ENCODE results near the gene TNS3.

The TNS3 gene

GRCh38 chr7:47370461-47371042 is 211.4 kb downstream of the TNS3 start:
- Histone ChIP-seq H3K4me2 (ENCODE audit: low read length) (no peak overlapping the region), H3K36me3 (ENCODE audit: control insufficient read depth, low read length) (no peaks in the 10 kb centered on the region), H3K4me1 (ENCODE audit: control insufficient read depth, low read length) (no peaks in the 10 kb centered on the region), H3K27ac (ENCODE audit: low read depth, low read length) (no peak overlapping the region), H3F3A (ENCODE audit: control insufficient read depth, insufficient read depth) (no peaks in the 10 kb centered on the region), H3K27me3 (ENCODE audit: control insufficient read depth, low read length) (no peaks in the 10 kb centered on the region), H4K20me1 (ENCODE audit: control insufficient read depth, insufficient read depth, low read depth, low read length) (no peaks in the 10 kb centered on the region), H3K4me3 (ENCODE audit: low read length) (no peak overlapping the region), H3K9me3 (ENCODE audit: control insufficient read depth, insufficient read depth, low read length) (no peaks in the 10 kb centered on the region), H3K79me2 (ENCODE audit: control insufficient read depth, low read length) (no peaks in the 10 kb centered on the region), H3K9me2 (replicated peaks; ENCODE audit: control insufficient read depth, low read length) (no peaks in the 10 kb centered on the region)
- TF ChIP-seq CTCF (IDR thresholded peaks at IDR 0.05; ENCODE audit: low read depth, low read length, poor library complexity, severe bottlenecking) (no peak), EZH2phosphoT487 (IDR thresholded peaks at IDR 0.05; ENCODE audit: borderline replicate concordance, low read length) (no peak)

- H3K36me3 ChIP-seq (ENCODE audit: control insufficient read depth, low read length), result no peaks in the 10 kb centered on the region
- no peaks in the 10 kb centered on the region for H3K4me1 ChIP-seq (ENCODE audit: control insufficient read depth, low read length)
- no peaks in the 10 kb centered on the region for H3K9me3 ChIP-seq (ENCODE audit: control insufficient read depth, insufficient read depth, low read length)
- H3K4me2 ChIP-seq (ENCODE audit: low read length), result no peak overlapping the region
- no peaks in the 10 kb centered on the region for H3K9me2 ChIP-seq (replicated peaks; ENCODE audit: control insufficient read depth, low read length)
- TF ChIP-seq CTCF (IDR thresholded peaks at IDR 0.05; ENCODE audit: low read depth, low read length, poor library complexity, severe bottlenecking), result no peak
- TF ChIP-seq EZH2phosphoT487 (IDR thresholded peaks at IDR 0.05; ENCODE audit: borderline replicate concordance, low read length), result no peak
- H3K4me3 ChIP-seq (ENCODE audit: low read length), result no peak overlapping the region
- H3K79me2 ChIP-seq (ENCODE audit: control insufficient read depth, low read length), result no peaks in the 10 kb centered on the region
- H3F3A ChIP-seq (ENCODE audit: control insufficient read depth, insufficient read depth), result no peaks in the 10 kb centered on the region
- no peak overlapping the region for H3K27ac ChIP-seq (ENCODE audit: low read depth, low read length)
- no peaks in the 10 kb centered on the region for H4K20me1 ChIP-seq (ENCODE audit: control insufficient read depth, insufficient read depth, low read depth, low read length)
- no peaks in the 10 kb centered on the region for H3K27me3 ChIP-seq (ENCODE audit: control insufficient read depth, low read length)
Observed at GRCh38 chr7:47369736-47370135, 212.2 kb downstream of the TNS3 start.

GRCh38 chr7:47368190-47368812 is 213.6 kb downstream of the TNS3 start:
- Histone ChIP-seq H3K9me2 (replicated peaks; ENCODE audit: control insufficient read depth, low read length) (no peaks in the 10 kb centered on the region), H3K36me3 (ENCODE audit: control insufficient read depth, low read length) (no peaks in the 10 kb centered on the region), H3K4me3 (ENCODE audit: low read length) (no peak overlapping the region), H3K79me2 (ENCODE audit: control insufficient read depth, low read length) (no peaks in the 10 kb centered on the region), H4K20me1 (ENCODE audit: control insufficient read depth, insufficient read depth, low read depth, low read length) (no peaks in the 10 kb centered on the region), H3K4me2 (ENCODE audit: low read length) (no peak overlapping the region), H3K4me1 (ENCODE audit: control insufficient read depth, low read length) (no peaks in the 10 kb centered on the region), H3F3A (ENCODE audit: control insufficient read depth, insufficient read depth) (no peaks in the 10 kb centered on the region), H3K9me3 (ENCODE audit: control insufficient read depth, insufficient read depth, low read length) (no peaks in the 10 kb centered on the region), H3K27ac (ENCODE audit: low read depth, low read length) (no peak overlapping the region), H3K27me3 (ENCODE audit: control insufficient read depth, low read length) (no peaks in the 10 kb centered on the region)
- TF ChIP-seq CTCF (IDR thresholded peaks at IDR 0.05; ENCODE audit: low read depth, low read length, poor library complexity, severe bottlenecking) (no peak), EZH2phosphoT487 (IDR thresholded peaks at IDR 0.05; ENCODE audit: borderline replicate concordance, low read length) (no peak)

All from DOHH2 (cell line).